Stomach (tissue), 4 donors: ENCODE data around the gene TTF2.

ENCODE experiments used
- CTCF ChIP-seq, 7 experiments: fragments of 450-650 bp in 4 of 7; fragments of 200-600 bp in 3 of 7; sonication (generic) in 3 of 7; IDR thresholded peaks; one replicate each; pipeline ENCODE4 v1.5.1; 2016 to 2019; ENCODE audit warnings: antibody characterized with exemption in 7 of 7, control low read depth in 2 of 7, mild to moderate bottlenecking in 1 of 7
- EP300 ChIP-seq: sonication (generic); formaldehyde crosslinking; IDR thresholded peaks from one replicate; pipeline ENCODE4 v1.6.1; 2017; ENCODE audit warnings: antibody characterized with exemption
- POLR2A ChIP-seq, 4 donors: fragments of 450-650 bp; IDR thresholded peaks; one replicate each; pipeline ENCODE4 v1.6.1; 2016; ENCODE audit warnings: antibody characterized with exemption in 4 of 4, control low read depth in 2 of 4, mild to moderate bottlenecking in 1 of 4, moderate library complexity in 1 of 4
- POLR2AphosphoS5 ChIP-seq, 3 donors: sonication (generic); formaldehyde crosslinking; IDR thresholded peaks; one replicate each; pipeline ENCODE4 v1.6.1; 2016; ENCODE audit warnings: antibody characterized with exemption in 3 of 3

GRCh38 chr1:117114877-117115276 is 54.8 kb downstream of the TTF2 start:
- TF ChIP-seq CTCF (IDR thresholded peaks at IDR 0.05) (no peak), POLR2AphosphoS5 (IDR thresholded peaks at IDR 0.05) (no peak), POLR2A (IDR thresholded peaks at IDR 0.05) (no peak), EP300 (no peak)
